HepG2 (cell line): ENCODE results near the gene SNX22. TPM values are rescaled to one million over a fixed set of nuclear protein-coding genes. Genes with fewer than 3 reads are reported as not detected.

ENCODE experiments used
- HES4 ChIP-seq: sonication (generic); formaldehyde crosslinking; IDR thresholded peaks from 2 replicates; pipeline ENCODE4 v1.9.0; 2021; ENCODE audit warnings: mild to moderate bottlenecking, missing genetic modification reagents, borderline replicate concordance
- HOXA9 ChIP-seq: sonication (generic); formaldehyde crosslinking; IDR thresholded peaks from 2 replicates; pipeline ENCODE4 v1.8.1; 2022; ENCODE audit warnings: missing genetic modification reagents, mild to moderate bottlenecking, moderate library complexity, borderline replicate concordance
- KLF15 ChIP-seq: sonication (generic); formaldehyde crosslinking; IDR thresholded peaks from 2 replicates; pipeline ENCODE4 v1.8.1; 2023; ENCODE audit warnings: borderline replicate concordance, mild to moderate bottlenecking, inconsistent platforms, missing genetic modification reagents, mixed read lengths
- MED1 ChIP-seq: sonication (generic); formaldehyde crosslinking; IDR thresholded peaks from 2 replicates; pipeline ENCODE4 v1.4.0; 2020; ENCODE audit warnings: missing genetic modification reagents
- NR2C2 ChIP-seq: sonication (generic); formaldehyde crosslinking; IDR thresholded peaks from 2 replicates; pipeline ENCODE4 v1.4.0; 2020; ENCODE audit warnings: missing genetic modification reagents, mild to moderate bottlenecking, moderate library complexity, borderline replicate concordance
- TCF7 ChIP-seq: sonication (generic); IDR thresholded peaks from 2 replicates; pipeline ENCODE4 v1.6.1; 2016; ENCODE audit warnings: antibody characterized with exemption, low read depth
- ZC3H4 ChIP-seq: sonication (generic); formaldehyde crosslinking; IDR thresholded peaks from 2 replicates; pipeline ENCODE4 v1.4.0; 2020; ENCODE audit warnings: missing genetic modification reagents, borderline replicate concordance
- ZMAT3 ChIP-seq: sonication (generic); formaldehyde crosslinking; conservative IDR thresholded peaks from 2 replicates; pipeline ENCODE4 v1.7.0; 2021; ENCODE audit warnings: missing genetic modification reagents
- ZNF234 ChIP-seq: sonication (generic); formaldehyde crosslinking; conservative IDR thresholded peaks from 2 replicates; pipeline ENCODE4 v1.5.1; 2020; ENCODE audit warnings: mild to moderate bottlenecking, missing genetic modification reagents
- ZNF382 ChIP-seq: sonication (generic); formaldehyde crosslinking; IDR thresholded peaks from 2 replicates; pipeline ENCODE4 v1.5.0; 2020; ENCODE audit warnings: missing genetic modification reagents, mild to moderate bottlenecking, borderline replicate concordance
- ZNF841 ChIP-seq: sonication (generic); formaldehyde crosslinking; IDR thresholded peaks from 2 replicates; pipeline ENCODE4 v1.8.1; 2023; ENCODE audit warnings: missing genetic modification reagents, borderline replicate concordance
- polyA plus RNA-seq, 8 experiments: library from polyadenylated mRNA; depleted of rRNA in 3 of 8; stranded (reverse) in 7 of 8; unstranded in 1 of 8; fragments of >200 nt; fragmentation: Illumina TruSeq in 4 of 8; extraction: Trizol in 4 of 8; gene quantifications; 2 replicates each; pipeline versions ENCODE4 v1.2.1 to v1.2.3, GENCODE V29; 2011 to 2016; ENCODE audit warnings: low read depth in 4 of 8, missing spikeins in 1 of 8, mixed read lengths in 1 of 8; ENCODE audit not compliant: insufficient read depth in 1 of 8
- total RNA-seq, 5 experiments: library from RNA; depleted of rRNA; stranded (reverse); fragments of >200 nt; fragmentation: Illumina TruSeq; extraction: Trizol; gene quantifications; 2 replicates each; pipeline ENCODE4 v1.2.3, GENCODE V29; 2016; ENCODE audit warnings: low read depth in 1 of 5
- TF ChIP-seq, protein P1 (sequence below): sonication (generic); formaldehyde crosslinking; IDR thresholded peaks from 2 replicates; pipeline ENCODE4 v1.5.0; 2020; ENCODE audit warnings: mild to moderate bottlenecking, missing genetic modification reagents
- TF ChIP-seq, protein P2 (sequence below), 2 experiments: sonication (generic) in 1 of 2; formaldehyde crosslinking in 1 of 2; IDR thresholded peaks; 2 replicates each; pipeline versions ENCODE4 v1.5.1 to v1.6.1; 2011 to 2020; ENCODE audit warnings: borderline replicate concordance in 1 of 2, low read depth in 1 of 2, low read length in 1 of 2, mild to moderate bottlenecking in 1 of 2, missing genetic modification reagents in 1 of 2, moderate library complexity in 1 of 2
- TF ChIP-seq, protein P3 (sequence below): sonication (generic); formaldehyde crosslinking; IDR thresholded peaks from 2 replicates; pipeline ENCODE4 v1.4.0; 2020; ENCODE audit warnings: low read depth, mild to moderate bottlenecking, missing genetic modification reagents
- TF ChIP-seq, protein P4 (sequence below): sonication (generic); formaldehyde crosslinking; IDR thresholded peaks from 2 replicates; pipeline ENCODE4 v1.5.1; 2020; ENCODE audit warnings: missing genetic modification reagents, mild to moderate bottlenecking, borderline replicate concordance
- TF ChIP-seq, protein P5 (sequence below): sonication (generic); formaldehyde crosslinking; IDR thresholded peaks from 2 replicates; pipeline ENCODE4 v1.5.0; 2020; ENCODE audit warnings: missing genetic modification reagents
- TF ChIP-seq, protein P6 (sequence below): sonication (generic); formaldehyde crosslinking; IDR thresholded peaks from 2 replicates; pipeline ENCODE4 v1.8.1; 2022; ENCODE audit warnings: low read depth, mild to moderate bottlenecking, missing genetic modification reagents

SNX22 gene
- total and polyA plus RNA-seq, 2 of the 13 experiments (the other 11 are each of a cell fraction or from before 2014, with no cell fraction given): 2.3 to 5.5 TPM

DNA sequence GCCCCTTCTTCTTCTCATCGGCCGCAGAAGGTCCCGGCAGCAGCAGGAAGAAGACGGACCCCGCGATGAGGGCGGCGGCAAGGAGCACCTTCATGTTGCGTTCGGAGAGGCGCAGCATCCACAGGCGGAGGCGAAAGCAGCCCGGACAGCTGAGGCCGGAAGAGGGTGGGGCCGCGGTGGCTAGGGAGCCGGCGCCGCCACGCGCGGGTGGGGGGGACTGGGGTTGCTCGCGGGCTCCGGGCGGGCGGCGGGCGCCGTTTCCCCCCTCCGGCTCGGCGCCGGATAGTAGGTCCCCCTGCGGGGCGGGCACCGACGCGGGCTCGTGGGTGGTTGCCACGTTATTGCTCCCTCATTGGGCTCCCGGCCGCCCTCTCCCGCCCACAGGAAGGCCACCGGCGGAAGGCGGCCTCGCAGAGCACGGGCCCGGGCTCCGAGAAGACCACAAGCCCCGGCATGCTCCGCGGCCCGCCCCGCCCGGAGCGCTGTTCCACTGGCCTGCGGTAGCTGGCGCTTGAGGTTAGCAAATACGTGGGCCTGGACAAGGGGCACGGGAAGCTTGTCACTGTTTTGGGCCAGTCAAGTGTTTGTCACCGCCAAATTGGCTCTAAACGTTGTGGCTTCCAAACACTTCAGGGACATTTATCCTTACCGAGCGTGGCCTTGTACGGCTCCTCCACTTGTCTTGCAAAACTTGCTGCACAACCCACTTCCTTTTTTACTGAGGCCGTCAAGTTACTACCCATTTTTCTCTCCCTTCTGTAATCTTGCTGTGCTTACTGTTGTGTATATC is 11.5 kb downstream of the SNX22 start, which contains the start of gene PPIB (continued):
- TF ChIP-seq, protein P1, sequence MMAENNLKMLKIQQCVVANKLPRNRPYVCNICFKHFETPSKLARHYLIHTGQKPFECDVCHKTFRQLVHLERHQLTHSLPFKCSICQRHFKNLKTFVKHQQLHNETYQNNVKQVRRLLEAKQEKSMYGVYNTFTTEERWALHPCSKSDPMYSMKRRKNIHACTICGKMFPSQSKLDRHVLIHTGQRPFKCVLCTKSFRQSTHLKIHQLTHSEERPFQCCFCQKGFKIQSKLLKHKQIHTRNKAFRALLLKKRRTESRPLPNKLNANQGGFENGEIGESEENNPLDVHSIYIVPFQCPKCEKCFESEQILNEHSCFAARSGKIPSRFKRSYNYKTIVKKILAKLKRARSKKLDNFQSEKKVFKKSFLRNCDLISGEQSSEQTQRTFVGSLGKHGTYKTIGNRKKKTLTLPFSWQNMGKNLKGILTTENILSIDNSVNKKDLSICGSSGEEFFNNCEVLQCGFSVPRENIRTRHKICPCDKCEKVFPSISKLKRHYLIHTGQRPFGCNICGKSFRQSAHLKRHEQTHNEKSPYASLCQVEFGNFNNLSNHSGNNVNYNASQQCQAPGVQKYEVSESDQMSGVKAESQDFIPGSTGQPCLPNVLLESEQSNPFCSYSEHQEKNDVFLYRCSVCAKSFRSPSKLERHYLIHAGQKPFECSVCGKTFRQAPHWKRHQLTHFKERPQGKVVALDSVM (CRISPR knock-in tag): peak; percentile 77; the same call in 1 of the 2 replicates
- no peak for TF ChIP-seq ZNF382 (CRISPR knock-in tag)
- TF ChIP-seq ZNF841 (CRISPR knock-in tag): no peak
- peak; percentile 49; the same call in 1 of the 2 replicates for TF ChIP-seq ZMAT3
- peak; percentile 59; the same call in 1 of the 2 replicates for TF ChIP-seq MED1
- TF ChIP-seq, protein P2, sequence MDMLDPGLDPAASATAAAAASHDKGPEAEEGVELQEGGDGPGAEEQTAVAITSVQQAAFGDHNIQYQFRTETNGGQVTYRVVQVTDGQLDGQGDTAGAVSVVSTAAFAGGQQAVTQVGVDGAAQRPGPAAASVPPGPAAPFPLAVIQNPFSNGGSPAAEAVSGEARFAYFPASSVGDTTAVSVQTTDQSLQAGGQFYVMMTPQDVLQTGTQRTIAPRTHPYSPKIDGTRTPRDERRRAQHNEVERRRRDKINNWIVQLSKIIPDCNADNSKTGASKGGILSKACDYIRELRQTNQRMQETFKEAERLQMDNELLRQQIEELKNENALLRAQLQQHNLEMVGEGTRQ (IDR thresholded peaks at IDR 0.05; ENCODE audit: low read depth, low read length): no peak
- TF ChIP-seq, protein P2 (CRISPR knock-in tag; IDR thresholded peaks at IDR 0.05; ENCODE audit: borderline replicate concordance): no peak
- TF ChIP-seq, protein P3, sequence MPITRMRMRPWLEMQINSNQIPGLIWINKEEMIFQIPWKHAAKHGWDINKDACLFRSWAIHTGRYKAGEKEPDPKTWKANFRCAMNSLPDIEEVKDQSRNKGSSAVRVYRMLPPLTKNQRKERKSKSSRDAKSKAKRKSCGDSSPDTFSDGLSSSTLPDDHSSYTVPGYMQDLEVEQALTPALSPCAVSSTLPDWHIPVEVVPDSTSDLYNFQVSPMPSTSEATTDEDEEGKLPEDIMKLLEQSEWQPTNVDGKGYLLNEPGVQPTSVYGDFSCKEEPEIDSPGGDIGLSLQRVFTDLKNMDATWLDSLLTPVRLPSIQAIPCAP (CRISPR knock-in tag): no peak
- TF ChIP-seq ZC3H4: no peak
- TF ChIP-seq KLF15 (CRISPR knock-in tag): no peak; the same call in 1 of the 2 replicates
- TF ChIP-seq, protein P4, sequence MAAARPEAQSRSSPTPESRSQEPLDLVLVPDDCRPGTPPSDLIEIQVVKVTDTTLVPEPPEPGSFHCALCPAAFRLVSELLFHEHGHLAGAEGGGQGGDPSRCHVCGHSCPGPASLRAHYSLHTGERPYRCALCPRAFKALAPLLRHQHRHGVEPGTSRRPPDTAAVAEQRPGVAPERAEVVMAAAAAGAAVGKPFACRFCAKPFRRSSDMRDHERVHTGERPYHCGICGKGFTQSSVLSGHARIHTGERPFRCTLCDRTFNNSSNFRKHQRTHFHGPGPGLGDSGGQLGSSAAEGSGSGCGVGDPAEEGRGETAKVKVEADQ: peak; percentile 40; the same call in 1 of the 2 replicates
- TF ChIP-seq TCF7: no peak
- TF ChIP-seq, protein P5, sequence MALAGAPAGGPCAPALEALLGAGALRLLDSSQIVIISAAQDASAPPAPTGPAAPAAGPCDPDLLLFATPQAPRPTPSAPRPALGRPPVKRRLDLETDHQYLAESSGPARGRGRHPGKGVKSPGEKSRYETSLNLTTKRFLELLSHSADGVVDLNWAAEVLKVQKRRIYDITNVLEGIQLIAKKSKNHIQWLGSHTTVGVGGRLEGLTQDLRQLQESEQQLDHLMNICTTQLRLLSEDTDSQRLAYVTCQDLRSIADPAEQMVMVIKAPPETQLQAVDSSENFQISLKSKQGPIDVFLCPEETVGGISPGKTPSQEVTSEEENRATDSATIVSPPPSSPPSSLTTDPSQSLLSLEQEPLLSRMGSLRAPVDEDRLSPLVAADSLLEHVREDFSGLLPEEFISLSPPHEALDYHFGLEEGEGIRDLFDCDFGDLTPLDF (CRISPR knock-in tag): peak; percentile 89
- TF ChIP-seq HOXA9 (CRISPR knock-in tag): no peak
- peak; percentile 54; the same call in 1 of the 2 replicates for TF ChIP-seq HES4 (CRISPR knock-in tag)
- TF ChIP-seq NR2C2 (CRISPR knock-in tag): peak; percentile 85
- TF ChIP-seq, protein P6, sequence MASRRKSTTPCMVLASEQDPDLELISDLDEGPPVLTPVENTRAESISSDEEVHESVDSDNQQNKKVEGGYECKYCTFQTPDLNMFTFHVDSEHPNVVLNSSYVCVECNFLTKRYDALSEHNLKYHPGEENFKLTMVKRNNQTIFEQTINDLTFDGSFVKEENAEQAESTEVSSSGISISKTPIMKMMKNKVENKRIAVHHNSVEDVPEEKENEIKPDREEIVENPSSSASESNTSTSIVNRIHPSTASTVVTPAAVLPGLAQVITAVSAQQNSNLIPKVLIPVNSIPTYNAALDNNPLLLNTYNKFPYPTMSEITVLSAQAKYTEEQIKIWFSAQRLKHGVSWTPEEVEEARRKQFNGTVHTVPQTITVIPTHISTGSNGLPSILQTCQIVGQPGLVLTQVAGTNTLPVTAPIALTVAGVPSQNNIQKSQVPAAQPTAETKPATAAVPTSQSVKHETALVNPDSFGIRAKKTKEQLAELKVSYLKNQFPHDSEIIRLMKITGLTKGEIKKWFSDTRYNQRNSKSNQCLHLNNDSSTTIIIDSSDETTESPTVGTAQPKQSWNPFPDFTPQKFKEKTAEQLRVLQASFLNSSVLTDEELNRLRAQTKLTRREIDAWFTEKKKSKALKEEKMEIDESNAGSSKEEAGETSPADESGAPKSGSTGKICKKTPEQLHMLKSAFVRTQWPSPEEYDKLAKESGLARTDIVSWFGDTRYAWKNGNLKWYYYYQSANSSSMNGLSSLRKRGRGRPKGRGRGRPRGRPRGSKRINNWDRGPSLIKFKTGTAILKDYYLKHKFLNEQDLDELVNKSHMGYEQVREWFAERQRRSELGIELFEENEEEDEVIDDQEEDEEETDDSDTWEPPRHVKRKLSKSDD (CRISPR knock-in tag): no peak
- TF ChIP-seq ZNF234 (CRISPR knock-in tag): no peak
